Measurements from ENCODE around the gene FETUB.

The FETUB gene

GRCh38 chr3:186637686-186638085, 2.5 kb upstream of the FETUB start:
- no peak for DNase-seq (ENCODE audit: low read depth)
- no peak overlapping the region for H3K4me3 ChIP-seq (replicated peaks; ENCODE audit: low read depth, low read length)
- TF ChIP-seq CTCF (IDR thresholded peaks at IDR 0.05; ENCODE audit: low read length, missing control alignments) = no peak

- DNase-seq (ENCODE audit: low read depth) = no peak
- TF ChIP-seq CTCF (IDR thresholded peaks at IDR 0.05; ENCODE audit: low read length, missing control alignments) = no peak
- H3K4me3 ChIP-seq (replicated peaks; ENCODE audit: low read depth, low read length) = no peak overlapping the region
These were observed 1.9 kb upstream of the FETUB start for GRCh38 chr3:186638259-186638658.

GRCh38 chr3:186640473-186640818, 247 bp downstream of the FETUB start:
- no peak for TF ChIP-seq CTCF (IDR thresholded peaks at IDR 0.05; ENCODE audit: low read length, missing control alignments)
- DNase-seq (ENCODE audit: low read depth) = peak; percentile 8
- H3K4me3 ChIP-seq (replicated peaks; ENCODE audit: low read depth, low read length) = no peak overlapping the region

- H3K4me3 ChIP-seq (replicated peaks; ENCODE audit: low read depth, low read length) = no peak overlapping the region
- no peak for DNase-seq (ENCODE audit: low read depth)
- TF ChIP-seq CTCF (IDR thresholded peaks at IDR 0.05; ENCODE audit: low read length, missing control alignments) = no peak
These were observed 730 bp downstream of the FETUB start for GRCh38 chr3:186640929-186641328.

- no peak for TF ChIP-seq CTCF (IDR thresholded peaks at IDR 0.05; ENCODE audit: low read length, missing control alignments)
- DNase-seq (ENCODE audit: low read depth) = no peak
These were observed 1.8 kb downstream of the FETUB start for GRCh38 chr3:186642014-186642413.

GRCh38 chr3:186643493-186643892, 3.3 kb downstream of the FETUB start:
- DNase-seq (ENCODE audit: low read depth) = no peak
- TF ChIP-seq CTCF (IDR thresholded peaks at IDR 0.05; ENCODE audit: low read length, missing control alignments) = no peak
- no peak overlapping the region for H3K4me3 ChIP-seq (replicated peaks; ENCODE audit: low read depth, low read length)

More at GRCh38 chr3:186642014-186642413, 1.8 kb downstream of the FETUB start:
- H3K4me3 ChIP-seq (replicated peaks; ENCODE audit: low read depth, low read length) = no peak overlapping the region

- H3K4me3 ChIP-seq (replicated peaks; ENCODE audit: low read depth, low read length) = no peak overlapping the region
- no peak for TF ChIP-seq CTCF (IDR thresholded peaks at IDR 0.05; ENCODE audit: low read length, missing control alignments)
- DNase-seq (ENCODE audit: low read depth) = no peak
These were observed 4.5 kb downstream of the FETUB start for GRCh38 chr3:186644683-186645082.

All from fibroblast of pulmonary artery (primary cell).